Large intestine (tissue), 3 donors: ENCODE results near the gene HOXD13. TPM values are rescaled to one million over a fixed set of nuclear protein-coding genes. Genes with fewer than 3 reads are reported as not detected.
A peak's percentile ranks its signal among the peaks of the same experiment; 100 is the strongest.

Source experiments
- DNase-seq, 2 donors: peaks; one replicate each; pipeline versions ENCODE4 v3.0.0 to v3.0.0-alpha.2; 2013
- H3K27ac ChIP-seq: one replicate; pipeline ENCODE4 v1.5.1; 2013; ENCODE audit warnings: low read length
- H3K27me3 ChIP-seq: 2 replicates; pipeline ENCODE4 v1.6.1; 2013; ENCODE audit warnings: low read length; ENCODE audit not compliant: control insufficient read depth, insufficient read depth
- H3K36me3 ChIP-seq: 2 replicates; pipeline ENCODE4 v1.6.1; 2013; ENCODE audit warnings: low read length; ENCODE audit not compliant: control insufficient read depth, insufficient read depth
- H3K4me1 ChIP-seq: one replicate; pipeline ENCODE4 v1.6.1; 2013; ENCODE audit warnings: low read length; ENCODE audit not compliant: control insufficient read depth, insufficient read depth
- H3K4me3 ChIP-seq: one replicate; pipeline ENCODE4 v1.5.1; 2013; ENCODE audit warnings: low read length
- H3K9me3 ChIP-seq: one replicate; pipeline ENCODE4 v1.6.1; 2013; ENCODE audit warnings: mild to moderate bottlenecking, low read depth, low read length, moderate library complexity; ENCODE audit not compliant: control insufficient read depth
- WGBS: methylation state at CpG from one replicate; pipeline ENCODE4 v1.1.5; 2013; ENCODE audit warnings: low lambda C conversion rate; ENCODE audit not compliant: insufficient coverage; 5-methylcytosine and 5-hydroxymethylcytosine counted together
- polyA plus RNA-seq: library from polyadenylated mRNA; unstranded; fragments of 120-200 nt; gene quantifications from one replicate; pipeline ENCODE4 v1.2.1, GENCODE V29; 2013

HOXD13 gene
- polyA plus RNA-seq, 1 donor: not detected

GRCh38 chr2:176088048-176088936 is 4.2 kb upstream of the HOXD13 start:
- Histone ChIP-seq H3K27ac (no peak overlapping the region), H3K36me3 (no peaks in the 10 kb centered on the region), H3K4me3 (no peak overlapping the region), H3K27me3 (peaks cover 96% of the 10 kb centered on the region), H3K4me1 (peaks cover 11% of the 10 kb centered on the region), H3K9me3 (peaks cover 23% of the 10 kb centered on the region)
- peak; percentile 23 to 54 for DNase-seq
- 33% methylated on average over 1 of the region's 49 CpGs for WGBS

DNA sequence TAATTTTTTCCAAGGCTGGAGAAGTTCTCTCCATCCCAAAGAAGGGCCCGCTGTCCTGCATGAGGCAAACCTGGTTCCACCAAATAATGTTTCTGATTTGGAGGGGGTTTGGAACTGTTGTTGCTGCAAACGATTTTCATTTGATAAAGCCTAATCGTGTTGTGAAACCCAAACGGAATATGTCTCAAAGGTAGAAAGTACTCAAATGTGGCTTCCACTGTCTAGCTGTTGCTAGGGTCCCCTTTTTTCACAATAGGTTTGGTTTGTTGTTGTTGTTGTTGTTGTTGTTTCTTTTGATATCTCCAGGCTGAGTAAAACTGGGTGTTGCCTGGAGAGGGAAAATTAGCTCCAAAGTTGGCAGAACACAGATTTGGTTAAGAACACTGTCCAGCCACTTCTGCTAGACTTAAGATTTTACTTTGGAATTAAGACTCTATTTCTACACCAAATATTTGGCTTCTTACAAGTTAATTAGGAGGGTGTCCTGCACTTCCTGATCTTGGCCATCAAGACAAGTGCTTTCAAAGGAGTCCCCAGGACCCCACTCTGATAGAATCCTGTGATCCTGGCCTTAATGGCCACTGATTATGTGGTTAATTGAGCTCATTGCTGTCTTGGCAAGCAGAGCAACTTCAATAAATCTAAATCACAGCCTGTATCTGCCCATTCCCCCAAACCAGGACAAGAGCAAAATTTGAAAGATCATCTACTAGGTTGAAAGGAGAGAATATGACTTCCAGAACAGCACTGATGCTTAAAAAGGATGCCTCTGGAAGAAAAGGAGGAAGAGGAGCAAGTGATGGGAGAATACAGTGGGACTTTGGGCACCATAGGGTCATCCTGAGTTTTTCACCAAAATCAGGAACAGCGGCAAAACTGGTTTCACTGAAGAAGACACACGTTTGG is 3.3 kb upstream of the HOXD13 start:
- peaks cover 13% of the 10 kb centered on the region for H3K4me1 ChIP-seq
- no CpG with 5 or more reads among the region's 6 CpGs for WGBS
- peaks cover 96% of the 10 kb centered on the region for H3K27me3 ChIP-seq
- H3K36me3 ChIP-seq: no peaks in the 10 kb centered on the region
- no peak overlapping the region for H3K27ac ChIP-seq
- DNase-seq: no peak
- H3K4me3 ChIP-seq: no peak overlapping the region
- H3K9me3 ChIP-seq: peaks cover 18% of the 10 kb centered on the region

DNA sequence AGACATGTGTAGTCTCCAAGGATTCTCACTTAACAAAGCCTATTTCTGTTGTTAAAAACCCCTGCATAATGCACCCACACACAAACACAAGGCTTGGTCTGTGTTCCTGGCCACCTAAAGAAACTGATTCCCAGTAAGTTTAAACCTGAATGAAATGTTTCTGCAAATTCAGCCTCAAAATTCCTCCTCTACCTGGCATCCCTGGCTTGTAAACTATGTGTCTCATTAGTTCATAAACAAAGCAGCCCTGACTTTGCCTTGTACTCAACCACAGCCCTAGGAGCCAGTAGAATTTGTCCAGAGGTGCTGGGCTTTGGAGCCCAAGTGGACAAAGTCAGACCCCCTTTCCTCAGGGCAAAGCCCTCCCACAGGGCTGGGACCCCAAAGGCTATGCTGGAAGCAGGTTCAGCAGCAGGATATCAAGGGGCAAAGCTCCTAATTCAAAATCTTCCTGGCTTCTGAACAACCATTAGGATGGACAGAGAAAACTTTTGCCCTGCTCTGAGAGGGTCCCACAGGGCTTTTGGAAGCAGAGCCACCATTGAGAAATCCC is 2.6 kb upstream of the HOXD13 start:
- H3K4me3 ChIP-seq: no peak overlapping the region
- H3K27me3 ChIP-seq: peaks cover 96% of the 10 kb centered on the region
- DNase-seq: no peak
- H3K36me3 ChIP-seq: no peaks in the 10 kb centered on the region
- H3K27ac ChIP-seq: no peak overlapping the region
- H3K9me3 ChIP-seq: peaks cover 15% of the 10 kb centered on the region
- H3K4me1 ChIP-seq: peaks cover 13% of the 10 kb centered on the region

DNA sequence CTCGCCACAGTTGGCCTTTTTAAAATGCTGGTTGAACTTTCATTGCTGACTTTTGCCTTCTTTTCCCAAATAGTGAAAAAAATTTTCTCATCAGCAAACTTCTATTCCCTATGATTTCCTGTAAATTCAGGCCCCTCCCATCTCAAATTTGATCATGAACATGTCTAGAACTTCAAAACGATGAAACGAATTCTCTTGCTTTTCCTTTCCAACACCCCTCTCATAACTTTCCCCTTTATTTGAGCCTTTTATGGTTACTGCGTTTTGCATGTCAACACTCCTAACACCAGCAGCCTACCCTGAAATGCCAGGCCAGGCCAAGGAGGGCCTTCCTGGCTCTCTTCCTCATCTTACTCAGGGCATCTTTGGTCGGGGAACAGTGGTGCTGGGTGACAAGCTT is 1.7 kb upstream of the HOXD13 start:
- WGBS: 5% methylated on average over 3 of the region's 5 CpGs
- Histone ChIP-seq H3K27ac (no peak overlapping the region), H3K27me3 (peaks cover 96% of the 10 kb centered on the region), H3K4me3 (no peak overlapping the region), H3K36me3 (no peaks in the 10 kb centered on the region), H3K9me3 (peaks cover 11% of the 10 kb centered on the region), H3K4me1 (peaks cover 13% of the 10 kb centered on the region)
- DNase-seq: no peak

DNA sequence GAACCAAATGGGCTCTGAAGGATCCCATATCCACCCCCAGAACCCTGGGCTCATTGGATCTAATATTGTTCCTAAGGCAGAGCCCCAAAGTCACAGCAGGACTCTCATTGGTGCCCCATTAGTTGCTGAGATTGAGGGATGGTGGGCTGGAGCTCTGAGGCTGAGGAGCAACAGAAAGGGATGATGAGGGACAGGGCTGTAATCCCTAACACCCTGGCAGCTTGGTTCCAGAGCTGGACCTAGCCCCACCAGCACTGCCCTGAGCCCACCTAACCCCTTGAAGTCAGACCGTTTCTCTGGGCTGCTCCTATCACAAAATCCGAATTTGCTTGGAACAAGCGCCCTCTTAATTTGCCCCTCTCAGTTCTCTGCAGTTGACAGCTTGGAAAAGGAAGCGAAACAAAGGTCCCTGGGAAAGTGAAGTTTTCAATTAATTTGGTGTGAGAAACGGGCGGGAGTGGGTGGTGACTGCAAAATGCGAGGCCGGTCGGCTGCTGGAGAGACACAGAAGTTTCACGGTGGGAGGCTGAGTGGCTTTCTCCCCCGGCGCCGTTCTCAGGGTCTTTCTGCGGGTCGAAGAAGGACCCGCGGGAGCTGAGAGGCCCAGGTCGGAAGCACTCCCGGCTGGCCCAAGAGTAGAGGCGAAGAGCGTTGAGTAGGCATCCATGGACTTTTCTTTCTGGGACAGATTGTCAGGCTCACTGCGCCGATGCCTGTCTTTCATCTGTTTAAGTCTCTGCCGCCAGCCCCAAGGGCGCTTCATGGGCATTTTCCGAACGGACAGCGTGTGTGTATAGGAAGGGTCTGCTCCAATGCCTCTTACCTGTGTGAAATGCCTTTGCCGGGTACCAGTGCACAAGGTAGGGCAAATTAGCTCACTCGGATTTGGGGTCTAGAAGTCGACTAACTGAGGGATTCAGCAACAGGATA is 927 bp upstream of the HOXD13 start:
- no CpG with 5 or more reads among the region's 31 CpGs for WGBS
- no peak for DNase-seq
- peaks cover 96% of the 10 kb centered on the region for H3K27me3 ChIP-seq
- peaks cover 14% of the 10 kb centered on the region for H3K4me1 ChIP-seq
- H3K9me3 ChIP-seq: peaks cover 8% of the 10 kb centered on the region
- no peak overlapping the region for H3K27ac ChIP-seq
- no peaks in the 10 kb centered on the region for H3K36me3 ChIP-seq
- H3K4me3 ChIP-seq: no peak overlapping the region

DNA sequence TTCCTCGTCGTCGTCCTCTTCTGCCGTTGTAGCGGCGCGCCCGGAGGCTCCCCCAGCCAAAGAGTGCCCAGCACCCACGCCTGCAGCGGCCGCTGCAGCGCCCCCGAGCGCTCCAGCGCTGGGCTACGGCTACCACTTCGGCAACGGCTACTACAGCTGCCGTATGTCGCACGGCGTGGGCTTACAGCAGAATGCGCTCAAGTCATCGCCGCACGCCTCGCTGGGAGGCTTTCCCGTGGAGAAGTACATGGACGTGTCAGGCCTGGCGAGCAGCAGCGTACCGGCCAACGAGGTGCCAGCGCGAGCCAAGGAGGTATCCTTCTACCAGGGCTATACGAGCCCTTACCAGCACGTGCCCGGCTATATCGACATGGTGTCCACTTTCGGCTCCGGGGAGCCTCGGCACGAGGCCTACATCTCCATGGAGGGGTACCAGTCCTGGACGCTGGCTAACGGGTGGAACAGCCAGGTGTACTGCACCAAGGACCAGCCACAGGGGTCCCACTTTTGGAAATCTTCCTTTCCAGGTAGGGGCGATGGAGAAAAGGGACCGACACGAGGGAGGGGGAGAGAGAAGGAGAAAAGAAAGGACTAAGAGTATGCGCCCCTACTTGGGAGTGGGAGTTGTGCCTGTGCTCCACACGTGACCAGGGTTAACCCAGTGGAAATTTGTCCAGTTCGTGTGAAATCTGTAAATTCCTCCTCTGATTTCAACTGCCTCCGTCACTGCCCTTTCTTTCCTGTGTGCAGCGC is 800 bp downstream of the HOXD13 start:
- H3K4me1 ChIP-seq: peaks cover 12% of the 10 kb centered on the region
- no peak overlapping the region for H3K27ac ChIP-seq
- H3K36me3 ChIP-seq: no peaks in the 10 kb centered on the region
- peak in 1 of 2 donors; percentile 25 for DNase-seq
- H3K9me3 ChIP-seq: peaks cover 8% of the 10 kb centered on the region
- peaks cover 97% of the 10 kb centered on the region for H3K27me3 ChIP-seq
- no peak overlapping the region for H3K4me3 ChIP-seq
- no CpG with 5 or more reads among the region's 53 CpGs for WGBS

DNA sequence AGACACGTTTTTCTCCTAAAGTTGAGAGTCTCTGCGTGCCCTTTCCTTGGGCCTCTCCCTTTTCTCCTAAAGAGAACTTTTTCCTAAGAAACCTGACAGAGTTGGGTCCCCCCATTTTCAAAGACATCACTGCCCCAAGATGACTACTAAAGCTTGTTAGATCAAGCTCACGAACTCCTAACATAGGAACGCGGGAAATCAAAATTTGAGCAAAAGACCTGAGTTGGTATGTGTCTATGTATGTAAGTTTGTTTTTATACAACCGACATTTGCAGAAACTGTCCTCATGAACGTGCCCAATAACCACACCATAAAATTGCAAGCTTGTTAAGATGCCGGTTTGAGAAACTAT is 1.4 kb downstream of the HOXD13 start:
- WGBS: no CpG with 5 or more reads among the region's 8 CpGs
- DNase-seq: no peak
- no peak overlapping the region for H3K27ac ChIP-seq
- peaks cover 13% of the 10 kb centered on the region for H3K9me3 ChIP-seq
- no peaks in the 10 kb centered on the region for H3K36me3 ChIP-seq
- peaks cover 97% of the 10 kb centered on the region for H3K27me3 ChIP-seq
- no peak overlapping the region for H3K4me3 ChIP-seq
- peaks cover 12% of the 10 kb centered on the region for H3K4me1 ChIP-seq

GRCh38 chr2:176094349-176094748 is 1.8 kb downstream of the HOXD13 start:
- Histone ChIP-seq H3K36me3 (no peaks in the 10 kb centered on the region), H3K9me3 (peaks cover 13% of the 10 kb centered on the region), H3K4me3 (no peak overlapping the region), H3K27ac (no peak overlapping the region), H3K4me1 (peaks cover 12% of the 10 kb centered on the region), H3K27me3 (peaks cover 97% of the 10 kb centered on the region)
- WGBS: no CpG with 5 or more reads among the region's 12 CpGs
- DNase-seq: no peak

GRCh38 chr2:176095421-176095820 is 2.9 kb downstream of the HOXD13 start:
- H3K36me3 ChIP-seq: no peaks in the 10 kb centered on the region
- no peak for DNase-seq
- peaks cover 12% of the 10 kb centered on the region for H3K4me1 ChIP-seq
- no peak overlapping the region for H3K27ac ChIP-seq
- H3K27me3 ChIP-seq: peaks cover 97% of the 10 kb centered on the region
- peaks cover 19% of the 10 kb centered on the region for H3K9me3 ChIP-seq
- no peak overlapping the region for H3K4me3 ChIP-seq
- WGBS: 31% methylated on average over 2 of the region's 5 CpGs
